ENCODE measurements around the gene ANKRD55.

DNA sequence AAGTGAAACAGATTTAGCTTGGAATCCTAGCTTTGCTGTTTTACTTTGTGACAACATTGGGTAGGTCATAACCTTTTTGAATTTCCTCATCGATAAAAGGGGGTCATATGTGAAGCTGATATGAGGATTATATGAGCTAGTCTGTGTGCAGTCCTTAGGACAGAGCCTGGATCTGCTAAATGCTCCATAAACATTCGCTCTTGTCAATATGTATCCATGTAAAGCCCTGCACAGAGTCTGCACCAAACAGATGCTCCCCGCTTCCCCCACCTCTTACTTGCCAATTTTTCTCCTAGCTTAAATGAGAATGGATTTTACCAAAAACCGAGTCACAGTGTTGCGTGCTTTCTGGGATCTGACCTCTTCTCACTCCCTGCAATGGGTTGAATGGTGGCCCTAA lies 5.4 kb downstream of the ANKRD55 start:
- TF ChIP-seq, protein P1, sequence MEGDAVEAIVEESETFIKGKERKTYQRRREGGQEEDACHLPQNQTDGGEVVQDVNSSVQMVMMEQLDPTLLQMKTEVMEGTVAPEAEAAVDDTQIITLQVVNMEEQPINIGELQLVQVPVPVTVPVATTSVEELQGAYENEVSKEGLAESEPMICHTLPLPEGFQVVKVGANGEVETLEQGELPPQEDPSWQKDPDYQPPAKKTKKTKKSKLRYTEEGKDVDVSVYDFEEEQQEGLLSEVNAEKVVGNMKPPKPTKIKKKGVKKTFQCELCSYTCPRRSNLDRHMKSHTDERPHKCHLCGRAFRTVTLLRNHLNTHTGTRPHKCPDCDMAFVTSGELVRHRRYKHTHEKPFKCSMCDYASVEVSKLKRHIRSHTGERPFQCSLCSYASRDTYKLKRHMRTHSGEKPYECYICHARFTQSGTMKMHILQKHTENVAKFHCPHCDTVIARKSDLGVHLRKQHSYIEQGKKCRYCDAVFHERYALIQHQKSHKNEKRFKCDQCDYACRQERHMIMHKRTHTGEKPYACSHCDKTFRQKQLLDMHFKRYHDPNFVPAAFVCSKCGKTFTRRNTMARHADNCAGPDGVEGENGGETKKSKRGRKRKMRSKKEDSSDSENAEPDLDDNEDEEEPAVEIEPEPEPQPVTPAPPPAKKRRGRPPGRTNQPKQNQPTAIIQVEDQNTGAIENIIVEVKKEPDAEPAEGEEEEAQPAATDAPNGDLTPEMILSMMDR (IDR thresholded peaks at IDR 0.05) = no peak
- TF ChIP-seq POLR2A (IDR thresholded peaks at IDR 0.05) = no peak
- no peak for TF ChIP-seq EP300 (IDR thresholded peaks at IDR 0.05)

Measured in tibial nerve (tissue), 4 donors.